SK-N-SH treated with all-trans-retinoic acid at 6 μM for 48 hours (cell line): ENCODE data around the gene DYNC1H1.

Experiments used
- ATAC-seq: fragments of 200-7000 bp; cut with Tn5 transposase; 3 replicates; pipeline ENCODE4 v1.9.1; 2020; ENCODE audit warnings: mild to moderate bottlenecking, moderate library complexity
- BACH2 ChIP-seq: fragments of 250-450 bp; sonication (Bioruptor Pico); IDR thresholded peaks from 2 replicates; pipeline ENCODE4 v1.9.0; 2021; ENCODE audit warnings: mild to moderate bottlenecking, borderline replicate concordance
- ISL1 ChIP-seq: fragments of 250-450 bp; sonication (Bioruptor Pico); IDR thresholded peaks from 2 replicates; pipeline ENCODE4 v2.1.2; 2022; ENCODE audit warnings: mild to moderate bottlenecking, moderate library complexity
- OSR1 ChIP-seq: fragments of 250-450 bp; sonication (Bioruptor Pico); IDR thresholded peaks from 2 replicates; pipeline ENCODE4 v1.8.0; 2022; ENCODE audit warnings: moderate library complexity, mild to moderate bottlenecking, inconsistent platforms
- POU6F1 ChIP-seq: fragments of 250-450 bp; sonication (Bioruptor Pico); IDR thresholded peaks from 2 replicates; pipeline ENCODE4 v1.8.0; 2021; ENCODE audit warnings: low read depth, mild to moderate bottlenecking, moderate library complexity, borderline replicate concordance
- PPARA ChIP-seq: fragments of 250-450 bp; sonication (Bioruptor Pico); IDR thresholded peaks from 2 replicates; pipeline ENCODE4 v1.5.0; 2020; ENCODE audit warnings: mild to moderate bottlenecking, borderline replicate concordance
- SNAI2 ChIP-seq: fragments of 250-450 bp; sonication (Bioruptor Pico); IDR thresholded peaks from 2 replicates; pipeline ENCODE4 v1.5.0; 2020; ENCODE audit warnings: mild to moderate bottlenecking, moderate library complexity
- TCF4 ChIP-seq: fragments of 250-450 bp; sonication (Bioruptor Pico); IDR thresholded peaks from 2 replicates; pipeline ENCODE4 v1.8.0; 2021; ENCODE audit warnings: mild to moderate bottlenecking, moderate library complexity, borderline replicate concordance
- TOX ChIP-seq: fragments of 250-450 bp; sonication (Bioruptor Pico); IDR thresholded peaks from 2 replicates; pipeline ENCODE4 v1.8.0; 2021; ENCODE audit warnings: mild to moderate bottlenecking, moderate library complexity, borderline replicate concordance
- ZFP3 ChIP-seq: fragments of 250-450 bp; sonication (Bioruptor Pico); IDR thresholded peaks from 2 replicates; pipeline ENCODE4 v1.5.0; 2020; ENCODE audit warnings: mild to moderate bottlenecking, moderate library complexity
- ZFP30 ChIP-seq: fragments of 450-650 bp; formaldehyde crosslinking; IDR thresholded peaks from 2 replicates; pipeline ENCODE4 v1.5.0; 2022; ENCODE audit warnings: mild to moderate bottlenecking, moderate library complexity
- ZNF70 ChIP-seq: fragments of 450-650 bp; formaldehyde crosslinking; IDR thresholded peaks from 2 replicates; pipeline ENCODE4 v1.5.0; 2020; ENCODE audit warnings: mild to moderate bottlenecking, moderate library complexity
- ZNF8 ChIP-seq: fragments of 450-650 bp; formaldehyde crosslinking; IDR thresholded peaks from 2 replicates; pipeline ENCODE4 v1.5.0; 2020; ENCODE audit warnings: mild to moderate bottlenecking, moderate library complexity

The DYNC1H1 gene

DNA sequence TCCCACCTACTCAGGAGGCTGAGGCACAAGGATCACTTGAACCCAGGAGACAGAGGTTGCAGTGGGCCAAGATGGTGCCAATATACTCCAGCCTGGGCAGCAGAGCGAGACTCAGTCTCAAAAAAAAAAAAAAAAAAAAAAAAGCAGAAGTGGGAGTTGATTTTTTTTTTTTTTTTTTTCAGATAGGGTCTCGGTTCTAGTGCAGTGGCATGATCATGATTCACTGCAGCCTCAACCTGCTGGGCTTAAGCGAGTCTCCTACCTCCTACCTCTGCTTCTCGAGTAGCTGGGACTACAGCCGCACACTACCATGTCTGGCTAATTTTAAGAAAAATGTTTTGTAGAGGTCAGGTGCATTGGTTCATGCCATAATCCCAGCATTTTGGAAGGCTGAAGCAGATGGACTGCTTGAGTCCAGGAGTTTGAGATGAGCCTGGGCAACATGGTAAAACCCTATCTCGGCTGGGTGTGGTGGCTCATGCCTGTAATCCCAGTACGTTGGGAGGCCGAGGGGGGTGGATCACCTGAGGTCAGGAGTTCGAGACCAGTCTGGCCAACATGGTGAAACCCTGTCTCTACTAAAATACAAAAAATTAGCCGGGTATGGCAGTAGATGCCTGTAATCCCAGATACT is 138.8 kb downstream of the DYNC1H1 start:
- TF ChIP-seq BACH2 (CRISPR knock-in tag): no peak
- TF ChIP-seq ZFP30 (CRISPR knock-in tag): no peak
- no peak for TF ChIP-seq SNAI2 (CRISPR knock-in tag)
- TF ChIP-seq OSR1 (CRISPR knock-in tag): no peak
- TF ChIP-seq TCF4 (CRISPR knock-in tag): no peak
- no peak for TF ChIP-seq PPARA (CRISPR knock-in tag)
- no peak for TF ChIP-seq ISL1 (CRISPR knock-in tag)
- TF ChIP-seq ZNF8: no peak
- TF ChIP-seq POU6F1 (CRISPR knock-in tag): no peak
- no peak for TF ChIP-seq ZNF70
- no peak for ATAC-seq

GRCh38 chr14:102105369-102105768 is 141.0 kb downstream of the DYNC1H1 start:
- ATAC-seq: no peak

More at GRCh38 chr14:102105369-102105768, 141.0 kb downstream of the DYNC1H1 start:
- TF ChIP-seq TOX (CRISPR knock-in tag) (no peak), OSR1 (CRISPR knock-in tag) (no peak), ZFP3 (CRISPR knock-in tag) (no peak)
- TF ChIP-seq, all 23 proteins: peak for 0
